Calu3 (cell line): ENCODE data around the gene CTNNBL1. TPM values are rescaled to one million over a fixed set of nuclear protein-coding genes. Genes with fewer than 3 reads are reported as not detected.

Source experiments
- BruUV-seq: library from RNA; stranded (reverse); fragments of 400-500 nt; replicated peaks from 2 replicates; lab custom pipeline; 2021; lab: Mats Ljungman, UMichigan
- CTCF ChIA-PET: fragments of 300-600 bp; sonication (Branson Sonifier 250); formaldehyde crosslinking; loops from one replicate; lab custom pipeline; 2022; ENCODE audit warnings: antibody characterized with exemption; lab: Charles Lee
- DNase-seq: peaks from one replicate; pipeline ENCODE4 v3.0.0; 2022
- H3K27ac Mint-ChIP-seq: one replicate; pipeline ENCODE4 v1.8.0; 2022; ENCODE audit warnings: mixed read lengths; ENCODE audit not compliant: unreplicated experiment
- H3K27me3 Mint-ChIP-seq: one replicate; pipeline ENCODE4 v1.8.0; 2022; ENCODE audit warnings: mixed read lengths; ENCODE audit not compliant: unreplicated experiment
- H3K36me3 Mint-ChIP-seq: one replicate; pipeline ENCODE4 v1.8.0; 2022; ENCODE audit warnings: mild to moderate bottlenecking, moderate library complexity, mixed read lengths; ENCODE audit not compliant: insufficient read depth, unreplicated experiment
- H3K4me1 Mint-ChIP-seq: one replicate; pipeline ENCODE4 v1.8.0; 2022; ENCODE audit warnings: mild to moderate bottlenecking, low read depth, mixed read lengths; ENCODE audit not compliant: unreplicated experiment
- H3K4me3 Mint-ChIP-seq: one replicate; pipeline ENCODE4 v1.8.0; 2022; ENCODE audit warnings: mild to moderate bottlenecking, low read depth, moderate library complexity, mixed read lengths; ENCODE audit not compliant: unreplicated experiment
- H3K9me3 Mint-ChIP-seq: one replicate; pipeline ENCODE4 v1.8.0; 2022; ENCODE audit warnings: low read depth, mixed read lengths; ENCODE audit not compliant: unreplicated experiment
- CTCF ChIP-seq: fragments of 200-600 bp; IDR thresholded peaks from one replicate; pipeline ENCODE4 v1.8.0; 2022; ENCODE audit warnings: antibody characterized with exemption; ENCODE audit not compliant: unreplicated experiment
- intact Hi-C: fragments of 100-400 bp; cut with micrococcal nuclease; formaldehyde crosslinking; loops from one replicate; pipeline ENCODE4 v1.10.0; 2022; ENCODE audit not compliant: unreplicated experiment
- total RNA-seq: library from RNA; stranded (reverse); gene quantifications from 2 replicates; pipeline ENCODE4 v1.2.3, GENCODE V29; 2022

Gene CTNNBL1
- total RNA-seq, 1 experiment from 2014 or later: 106 TPM

GRCh38 chr20:37866051-37866450 lies 172.2 kb downstream of the CTNNBL1 start:
- no peak overlapping the region for H3K27ac Mint-ChIP-seq
- CTCF ChIA-PET: interaction anchor here (1.1 to 1.3 kb wide), 2 partner anchors 9 to 15 kb away, joined by 3 read pairs; no protein-coding TSS in a partner anchor
- intact Hi-C loops: no loop called here
- H3K36me3 Mint-ChIP-seq: peaks cover 7% of the 10 kb centered on the region
- H3K27me3 Mint-ChIP-seq: no peaks in the 10 kb centered on the region
- DNase-seq: no peak
- H3K9me3 Mint-ChIP-seq: no peaks in the 10 kb centered on the region
- no peaks in the 10 kb centered on the region for H3K4me1 Mint-ChIP-seq
- BruUV-seq: no TSS peak
- no peak for TF ChIP-seq CTCF
- H3K4me3 Mint-ChIP-seq: no peak overlapping the region

- no peak for DNase-seq
- CTCF ChIA-PET: interaction anchor here (1.3 kb wide), 1 partner anchor 17 kb away, joined by 3 read pairs; no protein-coding TSS in a partner anchor
- no peak overlapping the region for H3K27ac Mint-ChIP-seq
- TF ChIP-seq CTCF: no peak
- BruUV-seq: no TSS peak
- intact Hi-C loops: no loop called here
- no peak overlapping the region for H3K4me3 Mint-ChIP-seq
- peaks cover 8% of the 10 kb centered on the region for H3K36me3 Mint-ChIP-seq
- H3K4me1 Mint-ChIP-seq: no peaks in the 10 kb centered on the region
- no peaks in the 10 kb centered on the region for H3K9me3 Mint-ChIP-seq
- H3K27me3 Mint-ChIP-seq: no peaks in the 10 kb centered on the region
Observed at GRCh38 chr20:37867289-37868195, 173.7 kb downstream of the CTNNBL1 start.

- CTCF ChIA-PET: interaction anchor here (0.5 kb wide), 1 partner anchor 38 kb away, joined by 3 read pairs; no protein-coding TSS in a partner anchor
- H3K4me1 Mint-ChIP-seq: no peaks in the 10 kb centered on the region
- intact Hi-C loops: no loop called here
- no peaks in the 10 kb centered on the region for H3K9me3 Mint-ChIP-seq
- DNase-seq: no peak
- no peak overlapping the region for H3K4me3 Mint-ChIP-seq
- peaks cover 12% of the 10 kb centered on the region for H3K36me3 Mint-ChIP-seq
- BruUV-seq: no TSS peak
- TF ChIP-seq CTCF: no peak
- no peak overlapping the region for H3K27ac Mint-ChIP-seq
- no peaks in the 10 kb centered on the region for H3K27me3 Mint-ChIP-seq
Observed at GRCh38 chr20:37868851-37869333, 175.1 kb downstream of the CTNNBL1 start.

GRCh38 chr20:37869334-37869861 lies 175.6 kb downstream of the CTNNBL1 start:
- Mint-ChIP-seq H3K4me1 (no peaks in the 10 kb centered on the region), H3K27me3 (no peaks in the 10 kb centered on the region), H3K27ac (no peak overlapping the region), H3K9me3 (no peaks in the 10 kb centered on the region), H3K4me3 (no peak overlapping the region), H3K36me3 (peaks cover 12% of the 10 kb centered on the region)
- no peak for TF ChIP-seq CTCF
- BruUV-seq: no TSS peak
- intact Hi-C loops: no loop called here
- DNase-seq: no peak
- CTCF ChIA-PET: interaction anchor here (0.5 kb wide), 1 partner anchor 39 kb away, joined by 3 read pairs; no protein-coding TSS in a partner anchor
